BJ (cell line): ENCODE data around the gene SPATA17. TPM values are rescaled to one million over a fixed set of nuclear protein-coding genes. Genes with fewer than 3 reads are reported as not detected.
"Not testable (repeated sequence)": the region's sequence is repeated elsewhere in the genome, so short reads cannot be mapped to it uniquely, and the experiment has no call there.

ENCODE experiments used
- CTCF ChIA-PET: fragments of 350-600 bp; formaldehyde crosslinking; extraction: SDS; loops from one replicate; lab custom pipeline; 2021; ENCODE audit warnings: antibody characterized with exemption, inconsistent platforms; lab: Yijun Ruan, JAX
- POLR2A ChIA-PET: fragments of 300-600 bp; sonication (Branson Sonifier 250); formaldehyde crosslinking; extraction: SDS; loops from one replicate; lab custom pipeline; 2021; ENCODE audit warnings: antibody characterized with exemption; lab: Charles Lee
- DNase-seq: peaks from one replicate; pipeline ENCODE4 v3.0.0-alpha.2; 2011; ENCODE audit warnings: low read depth
- H3K27me3 ChIP-seq: 2 replicates; pipeline ENCODE4 v1.6.0; 2011; ENCODE audit warnings: low read length; ENCODE audit not compliant: control insufficient read depth, insufficient read depth
- H3K36me3 ChIP-seq: 2 replicates; pipeline ENCODE4 v1.5.1; 2011; ENCODE audit warnings: low read length; ENCODE audit not compliant: control insufficient read depth, insufficient read depth
- H3K4me3 ChIP-seq: 2 replicates; pipeline ENCODE4 v1.5.1; 2011; ENCODE audit warnings: low read depth, mild to moderate bottlenecking, control low read depth, low read length
- CTCF ChIP-seq: IDR thresholded peaks from 2 replicates; pipeline ENCODE4 v1.5.1; 2011; ENCODE audit warnings: low read depth, mild to moderate bottlenecking, control low read depth, inconsistent platforms, low read length, moderate library complexity; ENCODE audit not compliant: insufficient read depth
- polyA plus RNA-seq: library from polyadenylated mRNA; depleted of rRNA; stranded (reverse); fragments of >200 nt; gene quantifications from 2 replicates; pipeline ENCODE4 v1.2.3, GENCODE V29; 2011

The SPATA17 gene
- polyA plus RNA-seq, 1 experiment = 0.52 TPM

- no peak for TF ChIP-seq CTCF
- Histone ChIP-seq H3K4me3 (no peak overlapping the region), H3K27me3 (no peaks in the 10 kb centered on the region; the same call in 1 of the 2 replicates), H3K36me3 (no peaks in the 10 kb centered on the region)
- DNase-seq = no peak
- ChIA-PET POLR2A (no interaction called here), CTCF (interaction anchor here (1.6 kb wide), 1 partner anchor 12 kb away, joined by 3 read pairs; no protein-coding TSS in a partner anchor)
Measured at GRCh38 chr1:217673387-217673786, 42.2 kb downstream of the SPATA17 start.

- Histone ChIP-seq H3K36me3 (no peaks in the 10 kb centered on the region), H3K4me3 (no peak overlapping the region), H3K27me3 (no peaks in the 10 kb centered on the region; the same call in 1 of the 2 replicates)
- POLR2A ChIA-PET = no interaction called here
- no peak for TF ChIP-seq CTCF
- no peak for DNase-seq
- CTCF ChIA-PET = interaction anchor here (1.6 kb wide), 1 partner anchor 13 kb away, joined by 3 read pairs; no protein-coding TSS in a partner anchor
Measured at GRCh38 chr1:217674028-217674729, 43.0 kb downstream of the SPATA17 start.

GRCh38 chr1:217681806-217682205 lies 50.7 kb downstream of the SPATA17 start:
- Histone ChIP-seq H3K27me3 (no peaks in the 10 kb centered on the region), H3K4me3 (no peak overlapping the region), H3K36me3 (no peaks in the 10 kb centered on the region)
- ChIA-PET CTCF (no interaction called here), POLR2A (no interaction called here)
- DNase-seq = no peak
- no peak for TF ChIP-seq CTCF

- CTCF ChIA-PET = no interaction called here
- no peaks in the 10 kb centered on the region for H3K27me3 ChIP-seq
- no peaks in the 10 kb centered on the region for H3K36me3 ChIP-seq
- no peak overlapping the region for H3K4me3 ChIP-seq
- no peak for DNase-seq
- POLR2A ChIA-PET = no interaction called here
- TF ChIP-seq CTCF = no peak
Measured at GRCh38 chr1:217687511-217687910, 56.4 kb downstream of the SPATA17 start.

GRCh38 chr1:217696140-217696539 lies 65.0 kb downstream of the SPATA17 start:
- H3K36me3 ChIP-seq, DNase-seq, H3K27me3 ChIP-seq, CTCF ChIA-PET, H3K4me3 ChIP-seq, POLR2A ChIA-PET: not testable (repeated sequence)

- ChIA-PET CTCF (no interaction called here), POLR2A (no interaction called here)
Measured at GRCh38 chr1:217703326-217703725, 72.2 kb downstream of the SPATA17 start.

More at GRCh38 chr1:217703326-217703725, 72.2 kb downstream of the SPATA17 start:
- Histone ChIP-seq H3K36me3 (no peaks in the 10 kb centered on the region), H3K27me3 (no peaks in the 10 kb centered on the region), H3K4me3 (no peak overlapping the region)
- no peak for DNase-seq
- no peak for TF ChIP-seq CTCF
